PC-9 (cell line): ENCODE data around the gene TMEM263.

Source experiments
- CTCF ChIP-seq: fragments of 200-600 bp; sonication (generic); conservative IDR thresholded peaks from 2 replicates; pipeline ENCODE4 v1.6.1; 2017; ENCODE audit warnings: mixed run types, antibody characterized with exemption, mild to moderate bottlenecking, moderate library complexity
- EZH2 ChIP-seq: fragments of 200-600 bp; sonication (generic); IDR thresholded peaks from 2 replicates; pipeline ENCODE4 v1.8.0; 2017; ENCODE audit warnings: antibody characterized with exemption, low read depth

- TF ChIP-seq CTCF (no peak), EZH2 (no peak)
These were observed 32.1 kb downstream of the TMEM263 start for GRCh38 chr12:106987846-106988245.
